ENCODE results near the gene SDR9C7. TPM values are rescaled to one million over a fixed set of nuclear protein-coding genes. Genes with fewer than 3 reads are reported as not detected.
A peak's percentile ranks its signal among the peaks of the same experiment; 100 is the strongest.

Gene SDR9C7
- total and polyA plus RNA-seq, 12 donors: 0.06 TPM; not detected in 11

DNA sequence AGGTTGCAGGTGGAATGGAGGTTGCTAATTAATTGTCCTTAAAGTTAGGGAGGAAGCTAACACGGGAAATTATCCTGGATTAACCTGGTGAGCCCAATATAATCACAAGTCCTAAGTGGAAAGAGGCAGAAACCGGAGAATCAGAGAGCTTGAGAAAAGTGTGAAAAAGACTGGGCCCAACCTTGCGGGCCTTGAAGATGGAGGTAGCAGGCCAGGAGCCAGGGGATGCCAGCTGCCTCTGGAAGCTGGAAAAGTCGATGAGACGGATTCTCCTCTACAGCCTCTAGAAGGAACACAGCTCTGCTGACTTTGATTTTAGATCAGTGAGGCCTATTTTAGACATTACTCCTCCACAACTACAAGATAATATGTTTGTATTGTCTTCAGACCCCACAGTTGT lies 2.1 kb downstream of the SDR9C7 start:
- 68 to 93% (median 85%) methylated on average over 5 of the region's 5 CpGs for WGBS, 4 donors
- TF ChIP-seq POLR2A (IDR thresholded peaks at IDR 0.05): no peak
- TF ChIP-seq, protein P1, sequence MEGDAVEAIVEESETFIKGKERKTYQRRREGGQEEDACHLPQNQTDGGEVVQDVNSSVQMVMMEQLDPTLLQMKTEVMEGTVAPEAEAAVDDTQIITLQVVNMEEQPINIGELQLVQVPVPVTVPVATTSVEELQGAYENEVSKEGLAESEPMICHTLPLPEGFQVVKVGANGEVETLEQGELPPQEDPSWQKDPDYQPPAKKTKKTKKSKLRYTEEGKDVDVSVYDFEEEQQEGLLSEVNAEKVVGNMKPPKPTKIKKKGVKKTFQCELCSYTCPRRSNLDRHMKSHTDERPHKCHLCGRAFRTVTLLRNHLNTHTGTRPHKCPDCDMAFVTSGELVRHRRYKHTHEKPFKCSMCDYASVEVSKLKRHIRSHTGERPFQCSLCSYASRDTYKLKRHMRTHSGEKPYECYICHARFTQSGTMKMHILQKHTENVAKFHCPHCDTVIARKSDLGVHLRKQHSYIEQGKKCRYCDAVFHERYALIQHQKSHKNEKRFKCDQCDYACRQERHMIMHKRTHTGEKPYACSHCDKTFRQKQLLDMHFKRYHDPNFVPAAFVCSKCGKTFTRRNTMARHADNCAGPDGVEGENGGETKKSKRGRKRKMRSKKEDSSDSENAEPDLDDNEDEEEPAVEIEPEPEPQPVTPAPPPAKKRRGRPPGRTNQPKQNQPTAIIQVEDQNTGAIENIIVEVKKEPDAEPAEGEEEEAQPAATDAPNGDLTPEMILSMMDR (IDR thresholded peaks at IDR 0.05): no peak
- Histone ChIP-seq H3K27ac (peak overlapping the region in 2 of 5 donors; percentile 42 to 48), H3K9me3 (replicated peaks in 1 of 3) (no peaks in the 10 kb centered on the region), H3K4me1 (replicated peaks in 1 of 2) (peaks cover 0 to 16% of the 10 kb centered on the region in 2 donors), H3K36me3 (replicated peaks in 1 of 2) (no peaks in the 10 kb centered on the region), H3K4me3 (no peak overlapping the region), H3K27me3 (no peaks in the 10 kb centered on the region)
- intact Hi-C loops (cut with DNase I): no loop called here
- no peak for DNase-seq

DNA sequence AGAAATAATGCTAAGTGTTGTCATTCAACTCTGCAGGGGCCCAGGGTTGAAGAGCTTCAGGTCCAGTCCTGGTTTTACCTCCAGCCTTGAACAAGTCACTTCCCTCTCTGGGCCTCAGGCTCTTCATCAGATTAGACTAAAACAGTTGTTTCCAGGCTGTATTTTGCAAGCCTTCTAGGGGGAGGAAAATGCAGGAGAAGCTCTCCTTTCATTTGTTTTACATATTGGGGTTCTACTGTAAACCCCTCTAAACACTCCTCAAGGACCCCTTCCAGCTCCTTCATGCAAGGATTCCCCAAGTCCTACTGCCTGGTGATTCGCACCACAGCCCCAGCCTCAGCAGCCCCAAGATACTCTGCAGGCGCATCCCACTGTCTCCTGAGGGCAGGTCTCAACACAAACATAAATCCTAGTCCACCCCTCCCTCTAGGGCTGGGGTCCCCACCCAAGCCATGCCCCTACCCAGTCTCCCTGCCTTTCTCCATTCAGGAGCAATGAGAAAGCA lies 2.7 kb downstream of the SDR9C7 start:
- H3K27ac ChIP-seq: peak overlapping the region in 2 of 5 donors; percentile 42 to 48
- no peaks in the 10 kb centered on the region for H3K36me3 ChIP-seq (replicated peaks in 1 of 2)
- H3K9me3 ChIP-seq (replicated peaks in 1 of 3): no peaks in the 10 kb centered on the region
- TF ChIP-seq POLR2A (IDR thresholded peaks at IDR 0.05): no peak
- TF ChIP-seq, protein P1 (IDR thresholded peaks at IDR 0.05): no peak
- H3K4me3 ChIP-seq: no peak overlapping the region
- intact Hi-C loops (cut with DNase I): no loop called here
- 50 to 77% (median 62%) methylated on average over 2 of the region's 2 CpGs for WGBS, 4 donors
- peak in 1 of 7 donors; percentile 23 for DNase-seq
- H3K4me1 ChIP-seq (replicated peaks in 1 of 2): peaks cover 0 to 16% of the 10 kb centered on the region in 2 donors
- no peaks in the 10 kb centered on the region for H3K27me3 ChIP-seq

DNA sequence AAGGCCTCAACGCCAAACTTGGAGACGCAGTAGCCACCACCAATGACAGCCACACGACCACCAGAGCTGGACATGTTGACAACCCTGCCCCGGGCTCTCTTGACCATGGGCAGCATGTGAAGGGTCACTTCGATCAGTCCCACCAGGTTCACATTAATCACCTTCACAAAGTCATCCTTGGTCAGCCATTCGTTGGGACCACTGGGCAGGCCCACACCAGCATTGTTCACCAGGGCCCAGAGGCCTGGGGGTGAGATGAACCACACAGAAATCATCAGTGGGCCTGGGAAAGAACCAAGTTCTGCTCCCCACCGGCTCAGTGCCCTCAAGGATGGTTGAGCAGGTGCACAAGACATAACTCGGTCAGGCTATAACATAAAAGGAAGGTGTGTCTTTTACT lies 4.0 kb downstream of the SDR9C7 start:
- H3K27me3 ChIP-seq: no peaks in the 10 kb centered on the region
- DNase-seq: no peak
- intact Hi-C loops (cut with DNase I): no loop called here
- no peaks in the 10 kb centered on the region for H3K9me3 ChIP-seq (replicated peaks in 1 of 3)
- H3K36me3 ChIP-seq (replicated peaks in 1 of 2): no peaks in the 10 kb centered on the region
- TF ChIP-seq POLR2A (IDR thresholded peaks at IDR 0.05): no peak
- TF ChIP-seq, protein P1 (IDR thresholded peaks at IDR 0.05): no peak
- H3K27ac ChIP-seq: no peak overlapping the region
- WGBS, 4 donors: 88 to 95% (median 91%) methylated on average over 7 to 8 of the region's 8 CpGs
- H3K4me1 ChIP-seq (replicated peaks in 1 of 2): peaks cover 0 to 16% of the 10 kb centered on the region in 2 donors
- H3K4me3 ChIP-seq: no peak overlapping the region

DNA sequence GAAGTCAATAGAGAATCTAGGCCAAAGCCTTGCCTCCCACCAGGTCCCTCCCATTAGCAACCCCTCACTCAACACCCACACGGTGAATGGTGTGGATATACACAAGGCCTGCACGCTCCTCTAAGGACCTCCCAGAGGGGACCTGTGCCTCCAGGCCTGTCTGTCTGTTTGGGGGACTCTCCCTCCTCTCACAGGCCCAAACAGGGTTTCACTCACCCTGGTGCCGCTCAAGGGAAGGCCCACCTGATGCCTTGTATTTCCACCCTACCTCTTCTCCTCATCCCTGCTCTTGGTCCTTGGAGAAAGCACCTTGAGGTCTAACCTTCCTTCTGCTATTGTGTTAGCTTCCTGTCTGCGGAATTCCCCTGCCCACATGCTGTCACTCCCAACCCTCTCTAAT lies 4.4 kb downstream of the SDR9C7 start:
- Histone ChIP-seq H3K4me3 (no peak overlapping the region), H3K4me1 (replicated peaks in 1 of 2) (peaks cover 0 to 16% of the 10 kb centered on the region in 2 donors), H3K36me3 (replicated peaks in 1 of 2) (no peaks in the 10 kb centered on the region), H3K27me3 (no peaks in the 10 kb centered on the region), H3K9me3 (replicated peaks in 1 of 3) (no peaks in the 10 kb centered on the region), H3K27ac (no peak overlapping the region)
- intact Hi-C loops (cut with DNase I): no loop called here
- WGBS, 4 donors: 88 to 100% (median 95%) methylated on average over 3 to 4 of the region's 4 CpGs
- no peak for TF ChIP-seq POLR2A (IDR thresholded peaks at IDR 0.05)
- TF ChIP-seq, protein P1 (IDR thresholded peaks at IDR 0.05): no peak
- DNase-seq: no peak
